Activated naive CD8-positive, alpha-beta T cell (primary cell): ENCODE results near the gene TNK2.
"Not testable (repeated sequence)": the region's sequence is repeated elsewhere in the genome, so short reads cannot be mapped to it uniquely, and the experiment has no call there.

ENCODE experiments used
- H3K27ac Mint-ChIP-seq: one replicate; pipeline ENCODE4 v1.8.0; 2021; ENCODE audit warnings: mixed read lengths
- H3K27me3 Mint-ChIP-seq: one replicate; pipeline ENCODE4 v1.8.0; 2021; ENCODE audit warnings: mixed read lengths
- H3K36me3 Mint-ChIP-seq: one replicate; pipeline ENCODE4 v1.8.0; 2021; ENCODE audit warnings: mixed read lengths
- H3K4me1 Mint-ChIP-seq: one replicate; pipeline ENCODE4 v1.8.0; 2021; ENCODE audit warnings: low read depth, mixed read lengths
- H3K4me3 Mint-ChIP-seq: one replicate; pipeline ENCODE4 v1.8.0; 2021; ENCODE audit warnings: mild to moderate bottlenecking, mixed read lengths
- H3K9me3 Mint-ChIP-seq: one replicate; pipeline ENCODE4 v1.8.0; 2021; ENCODE audit warnings: low read depth, mixed read lengths

The TNK2 gene

DNA sequence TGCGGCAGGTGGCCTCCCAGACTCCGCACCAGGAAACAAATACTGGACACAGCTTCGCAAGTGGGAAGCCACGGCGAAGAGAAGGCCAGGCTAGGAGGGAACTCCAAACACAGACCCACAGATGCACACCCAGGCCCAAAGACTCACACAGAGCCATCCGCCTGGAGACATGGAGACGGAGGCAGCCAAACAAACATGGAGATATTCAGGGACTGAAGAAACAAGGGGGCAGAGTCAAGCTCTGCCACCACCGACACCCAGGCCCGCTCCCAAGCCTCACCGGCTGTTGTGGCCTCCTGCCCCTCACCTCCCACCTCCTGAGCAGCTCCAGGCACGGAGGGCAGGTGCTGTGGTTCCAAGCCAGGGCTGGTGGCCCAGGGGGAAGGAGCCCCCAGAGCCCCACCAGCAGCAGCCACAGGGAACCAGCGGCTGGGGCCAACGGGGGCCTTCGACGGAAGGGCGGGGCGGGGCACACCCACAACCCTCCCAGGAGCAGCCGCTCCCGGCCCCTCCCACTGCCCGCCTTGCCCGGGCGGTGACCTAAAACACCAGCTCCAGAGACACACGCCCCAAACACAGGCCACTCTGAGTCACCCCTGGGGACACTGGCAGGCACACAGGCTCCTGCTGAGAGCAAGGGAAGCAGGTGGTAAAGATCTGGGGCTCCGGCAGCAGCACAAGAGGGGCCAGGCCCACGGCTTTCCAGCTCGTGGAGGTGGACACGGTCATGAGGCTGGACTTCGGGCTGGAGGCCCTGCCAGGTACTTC is 31.9 kb downstream of the TNK2 start:
- no peaks in the 10 kb centered on the region for H3K36me3 Mint-ChIP-seq
- no peaks in the 10 kb centered on the region for H3K27me3 Mint-ChIP-seq
- H3K27ac Mint-ChIP-seq, result no peak overlapping the region

DNA sequence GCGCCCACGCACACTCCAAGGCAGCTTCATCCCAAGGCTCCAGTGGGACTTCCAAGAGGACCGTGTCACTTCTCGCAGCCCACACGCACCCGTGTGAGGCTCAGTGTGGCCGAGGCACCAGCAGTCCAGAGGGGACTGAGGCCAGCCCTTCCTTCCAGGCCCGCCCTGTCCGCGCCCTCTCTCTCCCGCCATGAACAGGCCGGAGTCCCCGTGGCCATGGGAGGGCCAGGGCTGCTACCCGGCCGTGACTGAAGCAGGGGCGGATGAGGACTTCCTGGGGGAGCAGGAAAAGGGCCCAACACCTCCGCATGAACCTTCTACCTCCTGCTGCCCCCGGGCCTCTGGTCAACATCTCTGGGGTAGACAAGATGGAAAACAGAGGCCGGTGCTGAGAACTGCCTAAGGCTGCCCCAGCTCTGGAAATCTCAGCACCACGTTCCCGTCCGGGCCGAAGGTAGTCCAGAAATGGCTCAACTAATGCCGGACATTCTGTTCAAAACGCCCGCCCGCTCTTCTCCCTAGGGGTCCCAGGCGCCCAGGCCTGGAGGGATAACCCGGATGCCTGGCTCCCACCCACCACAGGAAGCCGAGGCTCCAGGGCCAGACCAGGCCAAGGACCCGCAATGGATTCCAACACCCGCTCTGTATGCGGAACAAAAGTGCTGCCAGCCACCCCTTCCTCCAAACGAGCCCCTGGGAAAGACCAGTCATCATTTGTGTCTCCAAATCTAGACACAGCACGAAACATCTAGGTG is 32.7 kb downstream of the TNK2 start:
- no peaks in the 10 kb centered on the region for H3K27me3 Mint-ChIP-seq
- H3K9me3 Mint-ChIP-seq, result no peaks in the 10 kb centered on the region
- no peaks in the 10 kb centered on the region for H3K4me1 Mint-ChIP-seq
- no peaks in the 10 kb centered on the region for H3K36me3 Mint-ChIP-seq
- no peak overlapping the region for H3K27ac Mint-ChIP-seq
- H3K4me3 Mint-ChIP-seq, result no peak overlapping the region

More for the DNA sequence above, 31.9 kb downstream of the TNK2 start:
- Mint-ChIP-seq H3K4me1 (no peaks in the 10 kb centered on the region), H3K4me3 (no peak overlapping the region), H3K9me3 (no peaks in the 10 kb centered on the region)

DNA sequence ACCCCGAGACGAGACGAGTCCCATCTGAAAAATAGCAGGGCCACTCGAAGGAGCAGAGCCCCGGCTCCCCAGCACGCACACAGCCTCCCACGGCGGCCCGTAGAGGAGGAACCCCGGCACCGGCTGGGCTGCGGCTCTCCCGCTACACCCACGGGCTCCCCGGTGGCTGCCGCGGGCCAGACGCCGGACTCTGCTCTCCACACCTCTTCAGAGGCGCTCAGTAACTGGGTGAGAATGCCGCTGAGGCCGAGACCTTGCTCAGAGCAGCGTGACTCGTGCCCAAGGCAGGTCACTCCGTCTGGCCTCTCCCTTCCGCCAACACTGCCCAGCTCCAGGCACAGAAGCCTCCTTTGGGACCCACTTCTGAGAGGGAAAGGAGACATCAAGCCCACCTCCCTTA is 34.4 kb downstream of the TNK2 start:
- H3K9me3 Mint-ChIP-seq, result no peaks in the 10 kb centered on the region
- no peaks in the 10 kb centered on the region for H3K36me3 Mint-ChIP-seq
- H3K4me1 Mint-ChIP-seq, result no peaks in the 10 kb centered on the region
- H3K27me3 Mint-ChIP-seq, result no peaks in the 10 kb centered on the region
- no peak overlapping the region for H3K27ac Mint-ChIP-seq
- H3K4me3 Mint-ChIP-seq, result no peak overlapping the region

DNA sequence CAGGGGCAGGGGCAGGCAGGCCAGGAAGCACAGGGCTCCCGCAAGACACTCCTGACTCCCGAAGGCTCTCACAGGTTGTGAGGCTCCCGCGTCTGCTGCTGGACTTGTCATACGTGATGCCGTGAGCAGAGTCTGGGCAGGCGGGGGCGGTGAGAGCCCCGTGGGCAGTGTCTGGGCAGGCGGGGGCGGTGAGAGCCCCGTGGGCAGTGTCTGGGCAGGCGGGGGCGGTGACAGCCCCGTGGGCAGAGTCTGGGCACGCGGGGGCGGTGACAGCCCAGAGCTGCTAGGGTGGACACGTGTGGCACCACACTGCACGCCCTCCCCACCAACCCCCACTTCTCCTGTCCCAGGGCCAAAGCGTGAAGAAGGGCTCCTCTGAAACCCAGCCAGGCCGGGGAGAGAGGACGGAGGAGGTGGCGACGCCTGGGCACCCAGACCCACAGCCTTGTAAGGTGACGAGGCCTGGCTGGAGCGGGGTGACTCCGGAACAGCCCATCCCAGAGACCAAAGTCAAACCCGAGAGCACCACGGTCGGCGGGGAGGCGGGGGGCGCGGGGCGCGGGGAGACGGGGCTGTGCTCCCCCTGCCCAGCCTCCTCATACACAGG is 35.0 kb downstream of the TNK2 start:
- Mint-ChIP-seq H3K36me3 (no peaks in the 10 kb centered on the region), H3K4me1 (no peaks in the 10 kb centered on the region), H3K27ac (no peak overlapping the region), H3K27me3 (no peaks in the 10 kb centered on the region), H3K4me3 (no peak overlapping the region), H3K9me3 (no peaks in the 10 kb centered on the region)

DNA sequence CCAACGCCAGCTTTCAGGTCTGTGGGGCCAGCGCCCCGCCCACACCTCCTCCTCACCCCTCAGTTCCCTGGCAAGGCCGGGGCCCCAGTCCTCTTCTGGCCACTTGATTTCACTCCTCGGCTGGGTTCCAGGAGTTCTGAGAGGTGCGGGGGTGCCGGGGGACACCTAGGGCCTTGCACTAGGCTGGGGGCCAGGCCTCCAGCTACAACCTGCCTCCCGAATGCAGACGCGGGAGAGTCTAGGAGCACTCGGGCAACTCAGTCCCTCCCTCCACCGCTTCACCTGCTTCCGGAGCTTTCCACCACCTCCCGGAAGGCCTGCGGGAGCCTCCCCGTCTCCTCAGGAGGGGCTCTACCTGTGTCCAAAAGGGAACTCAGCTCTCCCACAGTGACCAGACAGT is 35.6 kb downstream of the TNK2 start:
- H3K27ac Mint-ChIP-seq, result no peak overlapping the region
- no peaks in the 10 kb centered on the region for H3K9me3 Mint-ChIP-seq
- no peaks in the 10 kb centered on the region for H3K36me3 Mint-ChIP-seq
- no peak overlapping the region for H3K4me3 Mint-ChIP-seq
- H3K27me3 Mint-ChIP-seq, result no peaks in the 10 kb centered on the region
- H3K4me1 Mint-ChIP-seq, result no peaks in the 10 kb centered on the region

DNA sequence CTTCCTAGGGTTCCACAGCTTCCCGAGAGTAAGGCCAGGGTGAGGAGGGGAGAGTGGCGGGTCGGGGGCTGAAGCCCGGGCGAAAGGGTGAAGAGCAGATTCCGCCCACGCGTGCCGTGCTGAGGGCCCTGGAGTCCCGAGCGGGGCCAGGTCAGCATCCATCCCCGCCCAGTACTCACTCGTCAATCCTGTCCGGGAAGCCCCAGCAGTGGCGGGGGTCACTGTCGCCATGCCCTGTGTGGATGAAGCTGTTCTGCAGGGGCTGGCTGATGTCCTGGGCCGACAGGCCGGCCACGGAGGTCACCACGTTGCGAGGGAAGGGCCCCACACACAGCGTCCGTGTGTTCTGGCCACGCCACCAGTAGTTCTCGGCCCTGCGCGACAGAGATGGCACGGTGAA is 36.3 kb downstream of the TNK2 start:
- no peaks in the 10 kb centered on the region for H3K27me3 Mint-ChIP-seq
- no peak overlapping the region for H3K4me3 Mint-ChIP-seq
- H3K9me3 Mint-ChIP-seq, result no peaks in the 10 kb centered on the region
- no peaks in the 10 kb centered on the region for H3K4me1 Mint-ChIP-seq
- H3K36me3 Mint-ChIP-seq, result no peaks in the 10 kb centered on the region
- H3K27ac Mint-ChIP-seq, result no peak overlapping the region

DNA sequence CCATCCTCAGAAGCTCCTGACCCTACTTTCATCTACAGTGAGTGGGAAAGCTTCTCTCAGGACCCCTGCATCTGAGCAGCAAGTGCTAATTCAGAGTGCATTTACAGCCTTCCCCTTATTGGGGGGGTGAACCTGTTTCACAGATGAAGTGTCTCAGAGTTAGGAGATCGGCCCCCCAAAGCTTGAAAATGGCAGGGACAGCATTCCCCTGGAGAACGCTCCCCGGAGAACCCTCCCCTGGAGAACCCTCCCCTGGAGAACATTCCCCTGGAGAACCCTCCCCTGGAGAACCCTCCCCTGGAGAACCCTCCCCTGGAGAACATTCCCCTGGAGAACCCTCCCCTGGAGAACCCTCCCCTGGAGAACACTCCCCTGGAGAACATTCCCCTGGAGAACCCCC is 36.7 kb downstream of the TNK2 start:
- not testable (repeated sequence) for H3K4me3 Mint-ChIP-seq, H3K27me3 Mint-ChIP-seq, H3K36me3 Mint-ChIP-seq, H3K4me1 Mint-ChIP-seq, H3K27ac Mint-ChIP-seq, H3K9me3 Mint-ChIP-seq

DNA sequence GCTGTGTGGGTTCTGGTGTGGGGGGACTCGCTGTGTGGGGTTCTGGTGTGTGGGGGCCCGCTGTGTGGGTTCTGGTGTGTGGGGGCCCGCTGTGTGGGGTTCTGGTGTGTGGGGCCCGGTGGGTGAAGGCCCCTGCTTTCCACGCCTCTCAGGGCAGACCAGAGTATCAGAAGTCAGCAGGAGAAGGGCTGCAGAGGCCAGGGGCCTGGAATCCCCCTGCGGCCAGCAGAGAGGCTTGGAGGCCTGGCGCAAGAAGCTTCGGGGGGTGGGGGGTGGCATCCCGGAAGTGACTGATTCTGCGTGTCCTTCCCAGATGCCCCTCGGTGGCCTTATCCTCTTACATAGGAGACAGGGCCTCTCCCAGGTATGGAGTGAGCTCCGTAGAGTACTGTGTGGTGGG is 37.4 kb downstream of the TNK2 start:
- Mint-ChIP-seq H3K9me3 (no peaks in the 10 kb centered on the region), H3K27me3 (no peaks in the 10 kb centered on the region), H3K36me3 (no peaks in the 10 kb centered on the region), H3K4me1 (no peaks in the 10 kb centered on the region), H3K4me3 (no peak overlapping the region), H3K27ac (no peak overlapping the region)

DNA sequence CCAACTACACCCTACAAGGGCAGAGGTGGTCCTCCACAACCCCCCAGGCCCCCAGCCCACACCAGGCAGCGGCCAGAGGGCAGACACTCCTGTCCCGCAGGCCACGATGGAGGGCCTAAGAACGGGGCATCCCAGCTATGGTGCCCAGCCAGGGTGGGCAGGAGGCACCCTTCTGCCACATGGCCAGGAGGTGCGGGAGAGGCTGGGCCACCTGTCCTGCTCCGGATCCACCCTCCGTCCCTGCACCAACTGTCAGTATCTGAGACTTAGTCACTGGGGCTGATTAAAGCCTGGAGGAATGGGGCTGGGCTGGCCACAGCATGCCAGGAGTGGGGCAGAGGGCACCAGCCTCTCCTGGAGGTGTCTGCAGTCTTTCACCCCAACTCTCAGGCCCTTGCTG is 37.9 kb downstream of the TNK2 start:
- Mint-ChIP-seq H3K27ac (no peak overlapping the region), H3K27me3 (no peaks in the 10 kb centered on the region), H3K4me1 (no peaks in the 10 kb centered on the region), H3K9me3 (no peaks in the 10 kb centered on the region), H3K36me3 (no peaks in the 10 kb centered on the region), H3K4me3 (no peak overlapping the region)

DNA sequence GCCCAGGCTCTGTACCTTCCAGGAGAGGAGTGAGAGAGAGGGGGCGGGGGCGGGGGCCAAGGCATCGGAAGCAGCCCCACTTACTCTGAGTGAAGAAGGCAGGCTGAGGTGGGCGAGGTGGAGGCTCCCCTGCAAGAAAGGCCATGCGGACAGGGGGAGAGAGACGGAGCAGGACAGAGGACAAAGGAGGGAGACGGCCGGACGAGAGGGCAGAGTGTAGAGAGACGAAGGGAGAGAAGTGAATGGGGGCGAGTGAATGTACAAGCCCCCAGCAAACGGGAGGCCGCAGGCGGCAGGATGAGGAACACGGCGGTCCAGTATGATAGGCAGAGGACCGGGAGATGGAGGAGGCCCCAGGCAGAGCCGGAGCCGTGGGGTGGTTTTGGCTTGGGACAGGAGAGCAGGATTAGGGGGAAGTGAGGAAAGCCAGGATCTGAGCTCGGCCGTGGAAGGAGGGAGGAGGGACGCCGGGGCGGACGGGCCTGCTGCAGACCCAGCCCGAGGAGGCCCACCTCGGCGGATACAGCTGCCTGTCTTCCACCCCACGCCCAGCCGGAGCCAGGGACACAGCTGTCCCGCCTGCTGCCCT is 38.8 kb downstream of the TNK2 start:
- H3K27ac Mint-ChIP-seq, result no peak overlapping the region
- no peak overlapping the region for H3K4me3 Mint-ChIP-seq
- H3K4me1 Mint-ChIP-seq, result no peaks in the 10 kb centered on the region
- H3K36me3 Mint-ChIP-seq, result no peaks in the 10 kb centered on the region
- no peaks in the 10 kb centered on the region for H3K27me3 Mint-ChIP-seq
- H3K9me3 Mint-ChIP-seq, result no peaks in the 10 kb centered on the region

DNA sequence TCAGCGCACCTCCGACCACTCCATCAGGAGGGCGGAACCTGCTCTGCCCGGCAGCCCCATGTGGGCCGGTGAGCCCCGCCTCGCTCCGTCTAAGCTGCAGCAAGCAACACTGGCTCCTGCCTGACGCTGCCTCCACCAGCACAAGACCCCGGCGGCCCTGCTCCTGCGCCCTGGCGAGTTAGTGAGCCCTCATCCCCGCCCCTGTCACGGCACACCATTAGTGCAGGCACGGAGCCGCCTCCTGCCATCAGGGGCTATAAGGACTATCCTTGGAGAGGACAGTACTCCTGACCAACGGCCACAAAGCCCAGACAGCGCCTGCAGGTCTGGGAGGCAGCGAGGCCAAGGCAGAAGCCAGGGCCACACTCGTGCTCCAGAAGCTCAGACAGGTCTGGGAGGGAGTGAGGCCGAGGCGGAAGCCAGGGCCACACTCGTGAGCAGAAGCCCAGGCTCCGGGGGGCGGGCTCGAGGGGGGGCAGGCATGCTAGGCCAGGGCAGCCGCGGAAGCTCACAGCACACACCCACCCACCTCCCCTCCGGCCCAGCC is 39.4 kb downstream of the TNK2 start:
- Mint-ChIP-seq H3K27ac (no peak overlapping the region), H3K9me3 (no peaks in the 10 kb centered on the region), H3K36me3 (no peaks in the 10 kb centered on the region), H3K4me3 (no peak overlapping the region), H3K27me3 (no peaks in the 10 kb centered on the region), H3K4me1 (no peaks in the 10 kb centered on the region)

DNA sequence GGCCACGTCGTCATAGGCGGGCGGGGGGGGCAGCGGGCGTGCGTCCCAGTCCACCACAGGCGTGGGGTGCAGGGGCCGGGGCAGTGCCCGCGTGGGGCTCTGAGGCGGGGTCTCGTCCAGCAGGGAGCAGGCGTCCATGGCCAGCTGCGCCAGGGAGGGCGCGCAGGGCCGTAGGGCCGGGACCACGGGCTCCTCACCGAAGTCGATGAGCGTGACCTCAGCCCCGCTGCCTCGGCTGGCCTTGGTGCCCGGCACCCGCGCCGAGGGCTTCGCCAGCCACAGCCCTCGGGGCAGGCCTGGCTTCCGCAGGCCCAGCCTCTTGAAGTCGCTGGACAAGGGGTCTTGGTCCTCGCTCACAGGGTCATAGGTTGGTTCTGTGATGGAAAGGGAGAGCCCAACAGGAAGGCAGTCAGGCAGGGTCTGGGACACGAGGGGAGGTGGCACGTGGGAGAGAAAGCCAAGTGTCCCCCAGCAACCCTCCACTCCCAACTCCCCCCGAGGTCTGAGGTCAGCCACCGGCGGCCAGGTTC is 40.0 kb downstream of the TNK2 start:
- no peaks in the 10 kb centered on the region for H3K27me3 Mint-ChIP-seq
- H3K4me3 Mint-ChIP-seq, result no peak overlapping the region
- no peak overlapping the region for H3K27ac Mint-ChIP-seq
- no peaks in the 10 kb centered on the region for H3K36me3 Mint-ChIP-seq
- no peaks in the 10 kb centered on the region for H3K9me3 Mint-ChIP-seq
- H3K4me1 Mint-ChIP-seq, result no peaks in the 10 kb centered on the region

DNA sequence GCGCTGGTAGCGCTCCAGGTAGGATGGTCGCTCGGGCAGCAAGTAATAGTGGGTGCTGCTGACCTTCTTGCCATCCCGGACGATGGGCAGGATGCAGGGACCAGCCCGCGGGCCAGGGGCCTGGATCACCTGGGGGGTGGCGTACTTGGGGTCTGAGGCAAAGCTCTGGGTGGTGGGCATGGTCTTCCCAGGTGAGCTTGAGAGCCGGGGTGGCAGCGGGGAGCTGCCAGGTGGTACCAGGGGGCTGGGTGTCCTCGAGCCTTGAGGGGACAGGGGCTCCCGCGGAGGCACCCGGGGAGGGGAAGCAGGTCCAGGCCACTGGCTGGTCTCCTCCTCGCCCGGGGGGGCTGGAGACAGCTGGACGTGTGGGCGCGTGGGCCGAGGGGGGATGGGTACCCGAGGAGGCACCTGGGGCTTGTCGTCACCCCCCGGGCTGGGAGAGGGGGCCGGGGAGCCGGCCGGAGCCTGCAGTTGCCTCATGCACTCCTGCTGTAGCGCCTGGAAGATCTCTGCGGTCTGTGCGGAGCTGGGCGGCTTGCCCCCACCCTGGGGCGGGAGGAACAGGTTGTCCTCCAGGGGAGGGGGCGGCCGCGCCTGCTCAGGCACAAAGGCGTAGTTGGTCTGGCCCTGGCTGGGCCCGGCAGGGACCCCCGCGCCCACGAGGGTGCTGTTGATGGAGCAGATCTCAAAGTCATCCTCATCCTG is 40.6 kb downstream of the TNK2 start:
- Mint-ChIP-seq H3K4me3 (no peak overlapping the region), H3K4me1 (peaks cover 2% of the 10 kb centered on the region), H3K9me3 (no peaks in the 10 kb centered on the region), H3K27me3 (no peaks in the 10 kb centered on the region), H3K36me3 (no peaks in the 10 kb centered on the region), H3K27ac (no peak overlapping the region)

DNA sequence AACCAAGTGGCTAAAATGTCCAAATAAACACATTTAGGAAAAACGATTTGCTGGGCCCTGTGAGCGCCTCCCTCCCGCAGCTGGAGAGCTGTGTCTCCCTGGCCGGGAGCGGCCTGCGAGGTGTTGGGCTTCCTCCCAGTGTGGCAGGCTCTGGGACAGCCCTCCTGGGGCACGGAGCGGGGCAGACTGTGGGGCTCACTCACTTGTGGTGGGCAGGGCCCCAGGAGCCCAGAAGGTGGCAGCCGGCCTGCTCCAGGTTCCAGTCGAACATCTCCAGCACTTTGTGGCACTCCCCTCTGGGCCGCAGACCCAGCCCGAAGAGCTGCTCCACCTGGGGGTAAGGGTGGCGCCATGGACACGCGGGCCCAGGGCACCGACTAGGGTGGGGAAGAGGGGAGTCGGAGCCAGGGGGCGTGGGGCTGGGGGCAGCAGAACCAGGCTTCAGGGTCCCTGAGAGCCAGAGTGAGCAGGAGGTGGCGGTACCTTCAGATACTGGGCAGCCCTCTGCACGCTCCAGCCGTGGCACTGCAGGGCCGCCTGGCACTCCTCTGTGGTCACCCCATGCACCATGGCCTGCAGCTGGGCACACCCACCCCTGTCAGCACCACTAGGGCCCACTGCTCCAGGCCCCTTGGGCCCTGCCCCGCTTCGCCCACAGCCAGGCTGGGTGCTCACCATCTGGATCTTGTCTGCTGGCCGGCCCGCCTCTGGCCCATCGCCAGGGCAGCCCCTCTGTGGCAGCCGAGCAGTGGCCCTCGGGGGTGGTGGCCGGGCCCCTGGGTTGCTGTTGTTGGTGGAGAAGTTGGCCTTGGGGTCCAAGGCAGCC is 41.5 kb downstream of the TNK2 start:
- no peaks in the 10 kb centered on the region for H3K9me3 Mint-ChIP-seq
- H3K27me3 Mint-ChIP-seq, result no peaks in the 10 kb centered on the region
- H3K4me1 Mint-ChIP-seq, result peaks cover 2% of the 10 kb centered on the region
- no peak overlapping the region for H3K27ac Mint-ChIP-seq
- no peak overlapping the region for H3K4me3 Mint-ChIP-seq
- no peaks in the 10 kb centered on the region for H3K36me3 Mint-ChIP-seq
